Vagina (tissue), 2 donors: ENCODE data around the gene ZNF841.

ENCODE experiments used
- POLR2A ChIP-seq, 2 donors: fragments of 450-650 bp; IDR thresholded peaks; one replicate each; pipeline ENCODE4 v1.6.1; 2017; ENCODE audit warnings: antibody characterized with exemption in 2 of 2, mild to moderate bottlenecking in 2 of 2, moderate library complexity in 2 of 2
- TF ChIP-seq, protein P1 (sequence below), 3 experiments: fragments of 450-650 bp in 2 of 3; fragments of 200-600 bp in 1 of 3; sonication (generic) in 1 of 3; IDR thresholded peaks; one replicate each; pipeline ENCODE4 v1.5.1; 2017 to 2019; ENCODE audit warnings: antibody characterized with exemption in 3 of 3, mild to moderate bottlenecking in 2 of 3, moderate library complexity in 2 of 3

DNA sequence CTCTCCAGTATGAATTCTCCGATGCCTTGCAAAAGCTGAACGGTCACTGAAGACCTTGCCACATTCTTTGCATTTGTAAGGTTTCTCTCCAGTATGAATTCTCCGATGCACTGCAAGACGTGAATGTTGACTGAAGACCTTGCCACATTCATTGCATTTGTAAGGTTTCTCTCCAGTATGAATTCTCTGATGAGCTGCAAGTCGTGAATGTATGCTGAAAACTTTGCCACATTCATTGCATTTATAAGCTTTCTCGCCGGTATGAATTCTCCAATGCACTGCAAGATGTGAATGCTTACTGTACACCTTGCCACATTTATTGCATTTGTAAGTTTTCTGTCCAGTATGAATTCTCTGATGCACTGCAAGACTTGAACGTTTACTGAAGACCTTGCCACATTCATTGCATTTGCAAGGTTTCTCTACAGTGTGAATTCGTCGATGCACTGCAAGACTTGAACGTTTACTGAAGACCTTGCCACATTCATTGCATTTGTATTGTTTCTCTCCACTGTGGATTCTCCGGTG is 20.0 kb upstream of the ZNF841 start:
- TF ChIP-seq, protein P1, sequence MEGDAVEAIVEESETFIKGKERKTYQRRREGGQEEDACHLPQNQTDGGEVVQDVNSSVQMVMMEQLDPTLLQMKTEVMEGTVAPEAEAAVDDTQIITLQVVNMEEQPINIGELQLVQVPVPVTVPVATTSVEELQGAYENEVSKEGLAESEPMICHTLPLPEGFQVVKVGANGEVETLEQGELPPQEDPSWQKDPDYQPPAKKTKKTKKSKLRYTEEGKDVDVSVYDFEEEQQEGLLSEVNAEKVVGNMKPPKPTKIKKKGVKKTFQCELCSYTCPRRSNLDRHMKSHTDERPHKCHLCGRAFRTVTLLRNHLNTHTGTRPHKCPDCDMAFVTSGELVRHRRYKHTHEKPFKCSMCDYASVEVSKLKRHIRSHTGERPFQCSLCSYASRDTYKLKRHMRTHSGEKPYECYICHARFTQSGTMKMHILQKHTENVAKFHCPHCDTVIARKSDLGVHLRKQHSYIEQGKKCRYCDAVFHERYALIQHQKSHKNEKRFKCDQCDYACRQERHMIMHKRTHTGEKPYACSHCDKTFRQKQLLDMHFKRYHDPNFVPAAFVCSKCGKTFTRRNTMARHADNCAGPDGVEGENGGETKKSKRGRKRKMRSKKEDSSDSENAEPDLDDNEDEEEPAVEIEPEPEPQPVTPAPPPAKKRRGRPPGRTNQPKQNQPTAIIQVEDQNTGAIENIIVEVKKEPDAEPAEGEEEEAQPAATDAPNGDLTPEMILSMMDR (IDR thresholded peaks at IDR 0.05): no peak
- no peak for TF ChIP-seq POLR2A (IDR thresholded peaks at IDR 0.05)
